PC-3 (cell line): ENCODE measurements around the gene ACYP2. TPM values are rescaled to one million over a fixed set of nuclear protein-coding genes. Genes with fewer than 3 reads are reported as not detected.
A peak's percentile ranks its signal among the peaks of the same experiment; 100 is the strongest.

Source experiments
- ATAC-seq: fragments of 200-7000 bp; cut with Tn5 transposase; 2 replicates; pipeline ENCODE4 v1.9.1; 2020; ENCODE audit warnings: mild to moderate bottlenecking, moderate library complexity
- BruUV-seq: library from RNA; stranded (reverse); fragments of 400-500 nt; replicated peaks from 2 replicates; lab custom pipeline; 2021; lab: Mats Ljungman, UMichigan
- CTCF ChIA-PET: fragments of 300-600 bp; sonication (Branson Sonifier 250); formaldehyde crosslinking; loops from one replicate; lab custom pipeline; 2022; ENCODE audit warnings: antibody characterized with exemption; lab: Charles Lee
- POLR2A ChIA-PET: fragments of 300-600 bp; sonication (Branson Sonifier 250); formaldehyde crosslinking; loops from one replicate; lab custom pipeline; 2022; ENCODE audit warnings: antibody characterized with exemption; ENCODE audit not compliant: unreplicated experiment; lab: Charles Lee
- DNase-seq: peaks from one replicate; pipeline ENCODE4 v3.0.0-alpha.2; 2015
- H2AFZ ChIP-seq: fragments of 300-600 bp; sonication (generic); 2 replicates; pipeline ENCODE4 v1.6.0; 2016; ENCODE audit warnings: antibody characterized with exemption, low read length
- H3F3A ChIP-seq: fragments of 300-600 bp; sonication (generic); one replicate; pipeline ENCODE4 v1.6.0; 2017; ENCODE audit warnings: antibody characterized with exemption, low read length, control low read depth, mild to moderate bottlenecking; ENCODE audit not compliant: unreplicated experiment
- H3K27ac ChIP-seq: fragments of 300-600 bp; sonication (generic); 2 replicates; pipeline ENCODE4 v1.5.1; 2016; ENCODE audit warnings: mild to moderate bottlenecking, low read length
- H3K27me3 ChIP-seq: fragments of 300-600 bp; sonication (generic); 2 replicates; pipeline ENCODE4 v1.6.1; 2016; ENCODE audit warnings: low read length, mixed read lengths
- H3K36me3 ChIP-seq: fragments of 300-600 bp; sonication (generic); 2 replicates; pipeline ENCODE4 v1.6.1; 2016; ENCODE audit warnings: low read depth, mixed run types, low read length, mixed read lengths
- H3K4me1 ChIP-seq: fragments of 300-600 bp; sonication (generic); 2 replicates; pipeline ENCODE4 v1.5.1; 2016; ENCODE audit warnings: low read length; ENCODE audit not compliant: insufficient read depth
- H3K4me2 ChIP-seq: fragments of 300-600 bp; sonication (generic); 2 replicates; pipeline ENCODE4 v1.6.0; 2016; ENCODE audit warnings: low read length
- H3K4me3 ChIP-seq: fragments of 300-600 bp; sonication (generic); 2 replicates; pipeline ENCODE4 v1.5.1; 2016; ENCODE audit warnings: mild to moderate bottlenecking, low read length, mixed read lengths
- H3K79me2 ChIP-seq: fragments of 300-600 bp; sonication (generic); 2 replicates; pipeline ENCODE4 v1.6.1; 2017; ENCODE audit warnings: low read length, mixed read lengths
- H3K9ac ChIP-seq: fragments of 300-600 bp; sonication (generic); 2 replicates; pipeline ENCODE4 v1.6.0; 2016; ENCODE audit warnings: mild to moderate bottlenecking, low read length
- H3K9me2 ChIP-seq: fragments of 300-600 bp; sonication (generic); replicated peaks from 2 replicates; pipeline ENCODE4 v1.6.1; 2016; ENCODE audit warnings: mixed run types, low read length, mixed read lengths
- H3K9me3 ChIP-seq: fragments of 300-600 bp; sonication (generic); 2 replicates; pipeline ENCODE4 v1.6.1; 2016; ENCODE audit warnings: low read length, mixed read lengths
- H4K20me1 ChIP-seq: fragments of 300-600 bp; sonication (generic); 2 replicates; pipeline ENCODE4 v1.6.1; 2016; ENCODE audit warnings: low read length, mixed read lengths
- EZH2 ChIP-seq: fragments of 300-600 bp; sonication (generic); IDR thresholded peaks from one replicate; pipeline ENCODE4 v1.6.1; 2017; ENCODE audit warnings: antibody characterized with exemption, mild to moderate bottlenecking, low read length; ENCODE audit not compliant: unreplicated experiment
- EZH2phosphoT487 ChIP-seq: fragments of 300-600 bp; sonication (generic); IDR thresholded peaks from 2 replicates; pipeline ENCODE4 v1.6.1; 2018; ENCODE audit warnings: mild to moderate bottlenecking, antibody characterized with exemption, low read length, borderline replicate concordance
- intact Hi-C: fragments of 100-400 bp; cut with micrococcal nuclease; formaldehyde crosslinking; loops from 2 replicates; pipeline ENCODE4 v1.9.0; 2023
- total RNA-seq: library from RNA; depleted of rRNA; stranded (reverse); fragments of >200 nt; gene quantifications from 2 replicates; pipeline ENCODE4 v1.2.3, GENCODE V29; 2014
- TF ChIP-seq, protein P1 (sequence below): fragments of 300-600 bp; sonication (generic); conservative IDR thresholded peaks from 2 replicates; pipeline ENCODE4 v1.5.1; 2017; ENCODE audit warnings: antibody characterized with exemption, low read depth, mild to moderate bottlenecking, low read length

ACYP2 gene
- total RNA-seq, 1 experiment from 2014 or later: 8.3 TPM

DNA sequence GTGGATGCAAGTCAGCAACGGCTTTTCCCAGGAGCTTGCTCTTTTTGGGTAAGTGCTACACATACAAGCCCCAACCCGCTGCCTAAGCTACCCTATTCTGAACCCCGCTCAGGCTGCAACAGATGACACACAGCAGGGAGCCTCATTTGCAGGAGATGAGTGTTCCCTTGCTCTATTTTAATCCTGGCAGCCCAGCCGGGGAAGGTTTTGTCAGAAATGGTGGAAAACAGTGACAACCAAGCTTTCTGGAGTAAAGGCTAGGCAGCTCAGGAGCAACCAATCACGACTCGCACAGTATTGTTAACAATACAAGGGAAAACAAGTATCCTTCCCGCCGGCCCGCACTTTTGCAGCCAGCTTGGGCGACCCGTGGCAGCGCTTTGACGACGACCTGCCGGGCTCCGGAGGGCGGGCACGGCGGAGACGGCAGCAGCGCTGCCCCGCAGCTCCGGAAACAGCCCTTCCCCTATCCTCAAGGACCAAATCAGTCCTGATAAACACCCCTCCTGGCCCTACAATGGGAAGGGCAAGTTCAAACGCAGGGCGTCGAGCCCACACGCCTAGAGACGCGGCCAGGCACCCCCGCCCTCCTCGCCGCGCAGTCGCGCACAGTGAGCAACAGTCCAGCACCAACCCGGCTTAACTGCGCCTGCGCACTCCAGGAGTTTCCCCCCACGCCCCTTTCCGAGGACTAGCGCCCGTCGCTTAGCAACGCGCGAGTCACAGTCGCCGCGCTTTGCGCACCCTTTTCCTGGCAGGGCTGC is 214.9 kb downstream of the ACYP2 start:
- Histone ChIP-seq H3K4me3 (peak overlapping the region; percentile 68), H3K79me2 (no peaks in the 10 kb centered on the region), H3K36me3 (no peaks in the 10 kb centered on the region), H3K27ac (no peak overlapping the region), H3K27me3 (no peaks in the 10 kb centered on the region), H3K9me2 (no peaks in the 10 kb centered on the region), H3K4me2 (peak overlapping the region; percentile 89), H3K9me3 (peaks cover under 1% of the 10 kb centered on the region; the same call in 1 of the 2 replicates), H3K9ac (peak overlapping the region; percentile 46), H3F3A (no peaks in the 10 kb centered on the region), H4K20me1 (no peaks in the 10 kb centered on the region), H2AFZ (peak overlapping the region; percentile 98), H3K4me1 (peaks cover 18% of the 10 kb centered on the region)
- no peak for TF ChIP-seq EZH2phosphoT487
- TF ChIP-seq, protein P1, sequence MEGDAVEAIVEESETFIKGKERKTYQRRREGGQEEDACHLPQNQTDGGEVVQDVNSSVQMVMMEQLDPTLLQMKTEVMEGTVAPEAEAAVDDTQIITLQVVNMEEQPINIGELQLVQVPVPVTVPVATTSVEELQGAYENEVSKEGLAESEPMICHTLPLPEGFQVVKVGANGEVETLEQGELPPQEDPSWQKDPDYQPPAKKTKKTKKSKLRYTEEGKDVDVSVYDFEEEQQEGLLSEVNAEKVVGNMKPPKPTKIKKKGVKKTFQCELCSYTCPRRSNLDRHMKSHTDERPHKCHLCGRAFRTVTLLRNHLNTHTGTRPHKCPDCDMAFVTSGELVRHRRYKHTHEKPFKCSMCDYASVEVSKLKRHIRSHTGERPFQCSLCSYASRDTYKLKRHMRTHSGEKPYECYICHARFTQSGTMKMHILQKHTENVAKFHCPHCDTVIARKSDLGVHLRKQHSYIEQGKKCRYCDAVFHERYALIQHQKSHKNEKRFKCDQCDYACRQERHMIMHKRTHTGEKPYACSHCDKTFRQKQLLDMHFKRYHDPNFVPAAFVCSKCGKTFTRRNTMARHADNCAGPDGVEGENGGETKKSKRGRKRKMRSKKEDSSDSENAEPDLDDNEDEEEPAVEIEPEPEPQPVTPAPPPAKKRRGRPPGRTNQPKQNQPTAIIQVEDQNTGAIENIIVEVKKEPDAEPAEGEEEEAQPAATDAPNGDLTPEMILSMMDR: no peak
- TF ChIP-seq EZH2: no peak
- ChIA-PET CTCF (interaction anchor here (1.0 kb wide), 1 partner anchor 124 kb away, joined by 4 read pairs; no protein-coding TSS in a partner anchor), POLR2A (interaction anchor here (0.6 kb wide), 1 partner anchor 360 kb away, joined by 3 read pairs; no protein-coding TSS in a partner anchor)
- intact Hi-C loops: loop anchor here (5.0 kb wide), 1 partner anchor 213 kb away; the partner anchor contains the start of gene ACYP2
- ATAC-seq (peak; percentile 97), DNase-seq (peak; percentile 96)
- TSS peak; percentile 82 for BruUV-seq

- CTCF ChIA-PET: interaction anchor here (1.0 kb wide), 1 partner anchor 125 kb away, joined by 4 read pairs; no protein-coding TSS in a partner anchor
- H3K4me1 ChIP-seq: peaks cover 18% of the 10 kb centered on the region
- peak overlapping the region; percentile 42; the same call in 1 of the 2 replicates for H3K9ac ChIP-seq
- H3F3A ChIP-seq: no peaks in the 10 kb centered on the region
- ATAC-seq (no peak), DNase-seq (no peak)
- POLR2A ChIA-PET: interaction anchor here (0.6 kb wide), 1 partner anchor 201 kb away, joined by 3 read pairs; no protein-coding TSS in a partner anchor
- peak overlapping the region; percentile 68 for H3K4me3 ChIP-seq
- intact Hi-C loops: loop anchor here (5.0 kb wide), 1 partner anchor 214 kb away; the partner anchor contains the start of gene ACYP2
- no peak overlapping the region for H3K27ac ChIP-seq
- TSS peak; percentile 39 for BruUV-seq
- H3K79me2 ChIP-seq: no peaks in the 10 kb centered on the region
- H4K20me1 ChIP-seq: no peaks in the 10 kb centered on the region
- no peaks in the 10 kb centered on the region for H3K27me3 ChIP-seq
- peak overlapping the region; percentile 89 for H3K4me2 ChIP-seq
- TF ChIP-seq, protein P1: no peak
- TF ChIP-seq EZH2 (no peak), EZH2phosphoT487 (no peak)
- no peaks in the 10 kb centered on the region for H3K36me3 ChIP-seq
- H3K9me2 ChIP-seq: no peaks in the 10 kb centered on the region
- H3K9me3 ChIP-seq: no peaks in the 10 kb centered on the region
- peak overlapping the region; percentile 98 for H2AFZ ChIP-seq
Measured at GRCh38 chr2:54330926-54331835, 215.8 kb downstream of the ACYP2 start.
